HCT116 (cell line): ENCODE results near the gene NUCB2. TPM values are rescaled to one million over a fixed set of nuclear protein-coding genes. Genes with fewer than 3 reads are reported as not detected.

ENCODE experiments used
- ATAC-seq: fragments of 200-7000 bp; cut with Tn5 transposase; 2 replicates; pipeline ENCODE4 v1.9.1; 2020; ENCODE audit warnings: mild to moderate bottlenecking, moderate library complexity
- BruUV-seq: library from RNA; stranded (reverse); fragments of 400-500 nt; replicated peaks from 2 replicates; lab custom pipeline; 2021; lab: Mats Ljungman, UMichigan
- CTCF ChIA-PET: fragments of 300-600 bp; sonication (Branson Sonifier 250); formaldehyde crosslinking; loops from one replicate; lab custom pipeline; 2021; ENCODE audit warnings: antibody characterized with exemption; lab: Charles Lee
- POLR2A ChIA-PET: fragments of 300-600, 350-600 bp; sonication (Branson Sonifier 250); formaldehyde crosslinking; loops from one replicate; lab custom pipeline; 2021; ENCODE audit warnings: antibody characterized with exemption; lab: Charles Lee
- RAD21 ChIA-PET, 2 experiments: fragments of 300-600 bp; sonication (Branson Sonifier 250); formaldehyde crosslinking; loops; one replicate each; lab custom pipeline; 2023; ENCODE audit warnings: low total read pairs in 2 of 2; ENCODE audit not compliant: uncharacterized antibody in 2 of 2, unreplicated experiment in 2 of 2, low non-redundant PET in 1 of 2; lab: Charles Lee
- DNase-seq: peaks from one replicate; pipeline ENCODE4 v3.0.0-alpha.2; 2010; ENCODE audit warnings: low read depth, low spot score
- H2AFZ ChIP-seq: fragments of 200-600 bp; shearing (Covaris generic), sonication (generic); 2 replicates; pipeline ENCODE4 v1.6.1; 2017; ENCODE audit warnings: low read depth, mixed run types, mixed read lengths, antibody characterized with exemption, low read length; ENCODE audit not compliant: poor library complexity, severe bottlenecking
- H3K27ac ChIP-seq: 2 replicates; pipeline ENCODE4 v1.5.1; 2012; ENCODE audit warnings: low read depth, low read length
- H3K27me3 ChIP-seq: fragments of 200-600 bp; sonication (generic); 2 replicates; pipeline ENCODE4 v1.6.1; 2016; ENCODE audit warnings: mixed run types, low read length, mixed read lengths; ENCODE audit not compliant: insufficient read depth
- H3K36me3 ChIP-seq, 2 experiments: fragments of 200-500 bp in 1 of 2; fragments of 200-600 bp in 1 of 2; sonication (Bioruptor generic) in 1 of 2; sonication (generic) in 1 of 2; 2 replicates each; pipeline versions ENCODE4 v1.5.1 to v1.6.1; 2014 to 2016; ENCODE audit warnings: low read length in 2 of 2, inconsistent platforms in 1 of 2, mixed read lengths in 1 of 2, mixed run types in 1 of 2; ENCODE audit not compliant: insufficient read depth in 2 of 2, control insufficient read depth in 1 of 2
- H3K4me1 ChIP-seq, 2 experiments: fragments of 200-600 bp in 1 of 2; sonication (generic) in 1 of 2; 2 replicates each; pipeline versions ENCODE4 v1.5.1 to v1.6.1; 2012 to 2017; ENCODE audit warnings: low read length in 2 of 2, inconsistent platforms in 1 of 2, mild to moderate bottlenecking in 1 of 2, mixed read lengths in 1 of 2, mixed run types in 1 of 2, moderate library complexity in 1 of 2; ENCODE audit not compliant: insufficient read depth in 2 of 2, control insufficient read depth in 1 of 2
- H3K4me2 ChIP-seq: fragments of 200-600 bp; sonication (generic); 2 replicates; pipeline ENCODE4 v1.6.1; 2017; ENCODE audit warnings: mixed run types, low read length, mixed read lengths
- H3K4me3 ChIP-seq, 2 experiments: fragments of 200-600 bp in 1 of 2; sonication (generic) in 1 of 2; replicated peaks in 1 of 2; 2 replicates each; pipeline ENCODE4 v1.5.1; 2011 to 2016; ENCODE audit warnings: low read length in 2 of 2, control low read depth in 1 of 2, low read depth in 1 of 2, mild to moderate bottlenecking in 1 of 2, mixed read lengths in 1 of 2, mixed run types in 1 of 2
- H3K79me2 ChIP-seq: fragments of 200-600 bp; sonication (generic); 2 replicates; pipeline ENCODE4 v1.6.1; 2017; ENCODE audit warnings: mild to moderate bottlenecking, mixed run types, low read length, moderate library complexity, mixed read lengths; ENCODE audit not compliant: insufficient read depth
- H3K9ac ChIP-seq: fragments of 200-600 bp; sonication (generic); 2 replicates; pipeline ENCODE4 v1.6.1; 2016; ENCODE audit warnings: low read length, mixed read lengths
- H3K9me2 ChIP-seq: fragments of 200-600 bp; sonication (generic), shearing (Covaris generic); 2 replicates; pipeline ENCODE4 v1.6.1; 2017; ENCODE audit warnings: mixed run types, mild to moderate bottlenecking, moderate library complexity; ENCODE audit not compliant: insufficient read depth
- H3K9me3 ChIP-seq, 2 experiments: fragments of 200-500 bp in 1 of 2; fragments of 200-600 bp in 1 of 2; sonication (Bioruptor generic) in 1 of 2; sonication (generic) in 1 of 2; 2 replicates each; pipeline ENCODE4 v1.6.1; 2014 to 2017; ENCODE audit warnings: low read length in 2 of 2, mixed read lengths in 2 of 2, inconsistent platforms in 1 of 2, low read depth in 1 of 2, mild to moderate bottlenecking in 1 of 2, mixed run types in 1 of 2, moderate library complexity in 1 of 2; ENCODE audit not compliant: control insufficient read depth in 1 of 2, insufficient read depth in 1 of 2
- H4K20me1 ChIP-seq: fragments of 200-600 bp; sonication (generic), shearing (Covaris generic); 2 replicates; pipeline ENCODE4 v1.6.1; 2017; ENCODE audit warnings: mixed run types, mild to moderate bottlenecking, moderate library complexity; ENCODE audit not compliant: insufficient read depth
- ATF3 ChIP-seq: IDR thresholded peaks from 2 replicates; pipeline ENCODE4 v1.6.1; 2012
- CBX3 ChIP-seq: IDR thresholded peaks from 2 replicates; pipeline ENCODE4 v1.6.1; 2012; ENCODE audit warnings: low read depth
- CTCF ChIP-seq, 3 experiments: fragments of 200-600 bp in 1 of 3; sonication (generic) in 1 of 3; IDR thresholded peaks in 2 of 3; conservative IDR thresholded peaks in 1 of 3; 2 replicates each; pipeline ENCODE4 v1.5.1; 2012 to 2017; ENCODE audit warnings: low read depth in 2 of 3, low read length in 2 of 3, antibody characterized with exemption in 1 of 3, borderline replicate concordance in 1 of 3, control low read depth in 1 of 3, mild to moderate bottlenecking in 1 of 3, mixed read lengths in 1 of 3, mixed run types in 1 of 3, moderate library complexity in 1 of 3; ENCODE audit not compliant: insufficient read depth in 1 of 3
- EGR1 ChIP-seq: IDR thresholded peaks from 2 replicates; pipeline ENCODE4 v1.6.1; 2012; ENCODE audit warnings: low read depth
- EZH2 ChIP-seq: fragments of 200-600 bp; sonication (generic); IDR thresholded peaks from 2 replicates; pipeline ENCODE4 v1.6.1; 2017; ENCODE audit warnings: antibody characterized with exemption, mixed run types
- FOSL1 ChIP-seq: IDR thresholded peaks from 2 replicates; pipeline ENCODE4 v1.6.1; 2012; ENCODE audit warnings: low read depth
- MAX ChIP-seq: IDR thresholded peaks from 2 replicates; pipeline ENCODE4 v1.6.1; 2012
- RAD21 ChIP-seq: IDR thresholded peaks from 2 replicates; pipeline ENCODE4 v1.6.1; 2012; ENCODE audit warnings: low read depth, mild to moderate bottlenecking
- SP1 ChIP-seq: IDR thresholded peaks from 2 replicates; pipeline ENCODE4 v1.6.1; 2012; ENCODE audit warnings: low read depth
- TCF7L2 ChIP-seq: IDR thresholded peaks from 2 replicates; pipeline ENCODE4 v1.7.0; 2011; ENCODE audit warnings: borderline replicate concordance, inconsistent platforms; ENCODE audit not compliant: insufficient read depth, insufficient read length; ENCODE audit errors: extremely low read depth
- ZFX ChIP-seq: fragments of 450-650 bp; IDR thresholded peaks from 2 replicates; pipeline ENCODE4 v1.6.1; 2017
- intact Hi-C: fragments of 100-400 bp; cut with micrococcal nuclease; formaldehyde crosslinking; loops from 2 replicates; pipeline ENCODE4 v1.10.0; 2022
- total RNA-seq: library from RNA; stranded (reverse); gene quantifications from one replicate; pipeline ENCODE4 v1.2.1, GENCODE V29; 2021; ENCODE audit not compliant: unreplicated experiment

NUCB2 gene
- total RNA-seq, 1 experiment from 2014 or later = 40.6 TPM

GRCh38 chr11:17287058-17287457, 10.5 kb downstream of the NUCB2 start:
- ATAC-seq = no peak

GRCh38 chr11:17291710-17292109, 15.2 kb downstream of the NUCB2 start:
- H3K79me2 ChIP-seq = no peaks in the 10 kb centered on the region
- H3K9me2 ChIP-seq = no peaks in the 10 kb centered on the region
- DNase-seq (no peak), ATAC-seq (no peak)
- H3K4me3 ChIP-seq = no peak overlapping the region
- H3K9ac ChIP-seq = no peak overlapping the region
- H3K27ac ChIP-seq = no peak overlapping the region
- H3K4me2 ChIP-seq = no peak overlapping the region
- BruUV-seq = no TSS peak
- intact Hi-C loops = no loop called here
- H3K9me3 ChIP-seq = no peaks in the 10 kb centered on the region
- CTCF ChIA-PET = no interaction called here
- no peak for TF ChIP-seq SP1
- no peak for TF ChIP-seq MAX
- no peak for TF ChIP-seq CTCF (IDR thresholded peaks at IDR 0.05 in 2 of 3, conservative IDR thresholded peaks at IDR 0.05 in 1 of 3; ENCODE audit: borderline replicate concordance in 1 of 3, insufficient read depth in 1 of 3, low read depth in 2 of 3, low read length in 2 of 3)
- no peak for TF ChIP-seq ZFX
- no peak for TF ChIP-seq TCF7L2
- no peak for TF ChIP-seq EZH2
- TF ChIP-seq ATF3 = no peak
- no peak for TF ChIP-seq RAD21
- no peak for TF ChIP-seq FOSL1
- TF ChIP-seq CBX3 = no peak
- no peak for TF ChIP-seq EGR1
- no peak overlapping the region for H2AFZ ChIP-seq
- RAD21 ChIA-PET = no interaction called here
- H3K36me3 ChIP-seq = peaks cover 0 to 3% of the 10 kb centered on the region in 2 experiments; a peak in 1 of 4 replicates
- POLR2A ChIA-PET = interaction anchor here (0.6 kb wide), 1 partner anchor 429 kb away, joined by 3 read pairs; no protein-coding TSS in a partner anchor
- H3K27me3 ChIP-seq = no peaks in the 10 kb centered on the region
- H4K20me1 ChIP-seq = no peaks in the 10 kb centered on the region
- no peaks in the 10 kb centered on the region for H3K4me1 ChIP-seq

More at GRCh38 chr11:17287058-17287457, 10.5 kb downstream of the NUCB2 start:
- DNase-seq = no peak
- no peak for TF ChIP-seq SP1
- Histone ChIP-seq H3K9me2 (no peaks in the 10 kb centered on the region), H3K4me3 (no peak overlapping the region), H3K27ac (no peak overlapping the region), H4K20me1 (no peaks in the 10 kb centered on the region), H3K4me1 (no peaks in the 10 kb centered on the region), H3K36me3 (no peaks in the 10 kb centered on the region), H3K79me2 (no peaks in the 10 kb centered on the region), H3K9me3 (no peaks in the 10 kb centered on the region), H2AFZ (no peak overlapping the region), H3K9ac (no peak overlapping the region), H3K4me2 (no peak overlapping the region), H3K27me3 (no peaks in the 10 kb centered on the region)
- ChIA-PET CTCF (no interaction called here), POLR2A (no interaction called here), RAD21 (no interaction called here)
- BruUV-seq = no TSS peak
- intact Hi-C loops = no loop called here
